Liver (tissue), 3 donors: Measurements from ENCODE around the gene SHB.

Experiments
- FOXA1 ChIP-seq: IDR thresholded peaks from 2 replicates; pipeline ENCODE4 v1.6.1; 2016; ENCODE audit warnings: antibody characterized with exemption
- FOXA2 ChIP-seq: IDR thresholded peaks from 2 replicates; pipeline ENCODE4 v1.6.1; 2016; ENCODE audit warnings: antibody characterized with exemption
- GABPA ChIP-seq, 2 donors: IDR thresholded peaks in 1 of 2; conservative IDR thresholded peaks in 1 of 2; 2 replicates each; pipeline ENCODE4 v1.6.1; 2016; ENCODE audit warnings: antibody characterized with exemption in 2 of 2, mild to moderate bottlenecking in 1 of 2, moderate library complexity in 1 of 2
- HNF4A ChIP-seq, 2 donors: conservative IDR thresholded peaks; 2 replicates each; pipeline ENCODE4 v1.6.1; 2016; ENCODE audit warnings: antibody characterized with exemption in 2 of 2, mild to moderate bottlenecking in 2 of 2
- JUND ChIP-seq, 2 donors: IDR thresholded peaks; 2 replicates each; pipeline ENCODE4 v1.6.1; 2016; ENCODE audit warnings: antibody characterized with exemption in 2 of 2
- RAD21 ChIP-seq, 2 donors: IDR thresholded peaks; 2 replicates each; pipeline ENCODE4 v1.6.1; 2016; ENCODE audit warnings: antibody characterized with exemption in 2 of 2, mild to moderate bottlenecking in 2 of 2
- RXRA ChIP-seq, 2 donors: IDR thresholded peaks; 2 replicates each; pipeline ENCODE4 v1.6.1; 2017 to 2018; ENCODE audit warnings: antibody characterized with exemption in 2 of 2, mild to moderate bottlenecking in 1 of 2
- TAF1 ChIP-seq: conservative IDR thresholded peaks from 2 replicates; pipeline ENCODE4 v1.6.1; 2016; ENCODE audit warnings: antibody characterized with exemption, mild to moderate bottlenecking
- YY1 ChIP-seq: IDR thresholded peaks from 2 replicates; pipeline ENCODE4 v1.6.1; 2016; ENCODE audit warnings: antibody characterized with exemption, mild to moderate bottlenecking
- ZBTB33 ChIP-seq: IDR thresholded peaks from 2 replicates; pipeline ENCODE4 v1.6.1; 2016; ENCODE audit warnings: antibody characterized with exemption
- TF ChIP-seq, protein P1 (sequence below): fragments of 150-350 bp; IDR thresholded peaks from 2 replicates; pipeline ENCODE4 v1.5.1; 2017; ENCODE audit warnings: improper control_type of control experiment, low read depth, low read length; ENCODE audit not compliant: missing input control
- TF ChIP-seq, protein P2 (sequence below): IDR thresholded peaks from 2 replicates; pipeline ENCODE4 v1.6.1; 2016; ENCODE audit warnings: antibody characterized with exemption, mild to moderate bottlenecking
- TF ChIP-seq, protein P3 (sequence below): IDR thresholded peaks from 2 replicates; pipeline ENCODE4 v1.6.1; 2016; ENCODE audit warnings: antibody characterized with exemption
- donor health status: healthy.
- donor health status: healthy.

GRCh38 chr9:37996819-37997217, 72.2 kb downstream of the SHB start:
- TF ChIP-seq, protein P1, sequence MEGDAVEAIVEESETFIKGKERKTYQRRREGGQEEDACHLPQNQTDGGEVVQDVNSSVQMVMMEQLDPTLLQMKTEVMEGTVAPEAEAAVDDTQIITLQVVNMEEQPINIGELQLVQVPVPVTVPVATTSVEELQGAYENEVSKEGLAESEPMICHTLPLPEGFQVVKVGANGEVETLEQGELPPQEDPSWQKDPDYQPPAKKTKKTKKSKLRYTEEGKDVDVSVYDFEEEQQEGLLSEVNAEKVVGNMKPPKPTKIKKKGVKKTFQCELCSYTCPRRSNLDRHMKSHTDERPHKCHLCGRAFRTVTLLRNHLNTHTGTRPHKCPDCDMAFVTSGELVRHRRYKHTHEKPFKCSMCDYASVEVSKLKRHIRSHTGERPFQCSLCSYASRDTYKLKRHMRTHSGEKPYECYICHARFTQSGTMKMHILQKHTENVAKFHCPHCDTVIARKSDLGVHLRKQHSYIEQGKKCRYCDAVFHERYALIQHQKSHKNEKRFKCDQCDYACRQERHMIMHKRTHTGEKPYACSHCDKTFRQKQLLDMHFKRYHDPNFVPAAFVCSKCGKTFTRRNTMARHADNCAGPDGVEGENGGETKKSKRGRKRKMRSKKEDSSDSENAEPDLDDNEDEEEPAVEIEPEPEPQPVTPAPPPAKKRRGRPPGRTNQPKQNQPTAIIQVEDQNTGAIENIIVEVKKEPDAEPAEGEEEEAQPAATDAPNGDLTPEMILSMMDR = no peak
- TF ChIP-seq GABPA (IDR thresholded peaks at IDR 0.05 in 1 of 2, conservative IDR thresholded peaks at IDR 0.05 in 1 of 2) = no peak
- no peak for TF ChIP-seq JUND (IDR thresholded peaks at IDR 0.05)
- TF ChIP-seq RXRA (IDR thresholded peaks at IDR 0.05) = no peak
- no peak for TF ChIP-seq RAD21 (IDR thresholded peaks at IDR 0.05)
- TF ChIP-seq, protein P2, sequence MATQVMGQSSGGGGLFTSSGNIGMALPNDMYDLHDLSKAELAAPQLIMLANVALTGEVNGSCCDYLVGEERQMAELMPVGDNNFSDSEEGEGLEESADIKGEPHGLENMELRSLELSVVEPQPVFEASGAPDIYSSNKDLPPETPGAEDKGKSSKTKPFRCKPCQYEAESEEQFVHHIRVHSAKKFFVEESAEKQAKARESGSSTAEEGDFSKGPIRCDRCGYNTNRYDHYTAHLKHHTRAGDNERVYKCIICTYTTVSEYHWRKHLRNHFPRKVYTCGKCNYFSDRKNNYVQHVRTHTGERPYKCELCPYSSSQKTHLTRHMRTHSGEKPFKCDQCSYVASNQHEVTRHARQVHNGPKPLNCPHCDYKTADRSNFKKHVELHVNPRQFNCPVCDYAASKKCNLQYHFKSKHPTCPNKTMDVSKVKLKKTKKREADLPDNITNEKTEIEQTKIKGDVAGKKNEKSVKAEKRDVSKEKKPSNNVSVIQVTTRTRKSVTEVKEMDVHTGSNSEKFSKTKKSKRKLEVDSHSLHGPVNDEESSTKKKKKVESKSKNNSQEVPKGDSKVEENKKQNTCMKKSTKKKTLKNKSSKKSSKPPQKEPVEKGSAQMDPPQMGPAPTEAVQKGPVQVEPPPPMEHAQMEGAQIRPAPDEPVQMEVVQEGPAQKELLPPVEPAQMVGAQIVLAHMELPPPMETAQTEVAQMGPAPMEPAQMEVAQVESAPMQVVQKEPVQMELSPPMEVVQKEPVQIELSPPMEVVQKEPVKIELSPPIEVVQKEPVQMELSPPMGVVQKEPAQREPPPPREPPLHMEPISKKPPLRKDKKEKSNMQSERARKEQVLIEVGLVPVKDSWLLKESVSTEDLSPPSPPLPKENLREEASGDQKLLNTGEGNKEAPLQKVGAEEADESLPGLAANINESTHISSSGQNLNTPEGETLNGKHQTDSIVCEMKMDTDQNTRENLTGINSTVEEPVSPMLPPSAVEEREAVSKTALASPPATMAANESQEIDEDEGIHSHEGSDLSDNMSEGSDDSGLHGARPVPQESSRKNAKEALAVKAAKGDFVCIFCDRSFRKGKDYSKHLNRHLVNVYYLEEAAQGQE = no peak
- TF ChIP-seq ZBTB33 = no peak
- TF ChIP-seq, protein P3, sequence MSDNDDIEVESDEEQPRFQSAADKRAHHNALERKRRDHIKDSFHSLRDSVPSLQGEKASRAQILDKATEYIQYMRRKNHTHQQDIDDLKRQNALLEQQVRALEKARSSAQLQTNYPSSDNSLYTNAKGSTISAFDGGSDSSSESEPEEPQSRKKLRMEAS = no peak
- no peak for TF ChIP-seq FOXA1
- no peak for TF ChIP-seq FOXA2
- no peak for TF ChIP-seq YY1
- no peak for TF ChIP-seq TAF1
- TF ChIP-seq HNF4A (conservative IDR thresholded peaks at IDR 0.05) = no peak
